ENCODE results near the gene HOXA10.

HOXA10 gene

DNA sequence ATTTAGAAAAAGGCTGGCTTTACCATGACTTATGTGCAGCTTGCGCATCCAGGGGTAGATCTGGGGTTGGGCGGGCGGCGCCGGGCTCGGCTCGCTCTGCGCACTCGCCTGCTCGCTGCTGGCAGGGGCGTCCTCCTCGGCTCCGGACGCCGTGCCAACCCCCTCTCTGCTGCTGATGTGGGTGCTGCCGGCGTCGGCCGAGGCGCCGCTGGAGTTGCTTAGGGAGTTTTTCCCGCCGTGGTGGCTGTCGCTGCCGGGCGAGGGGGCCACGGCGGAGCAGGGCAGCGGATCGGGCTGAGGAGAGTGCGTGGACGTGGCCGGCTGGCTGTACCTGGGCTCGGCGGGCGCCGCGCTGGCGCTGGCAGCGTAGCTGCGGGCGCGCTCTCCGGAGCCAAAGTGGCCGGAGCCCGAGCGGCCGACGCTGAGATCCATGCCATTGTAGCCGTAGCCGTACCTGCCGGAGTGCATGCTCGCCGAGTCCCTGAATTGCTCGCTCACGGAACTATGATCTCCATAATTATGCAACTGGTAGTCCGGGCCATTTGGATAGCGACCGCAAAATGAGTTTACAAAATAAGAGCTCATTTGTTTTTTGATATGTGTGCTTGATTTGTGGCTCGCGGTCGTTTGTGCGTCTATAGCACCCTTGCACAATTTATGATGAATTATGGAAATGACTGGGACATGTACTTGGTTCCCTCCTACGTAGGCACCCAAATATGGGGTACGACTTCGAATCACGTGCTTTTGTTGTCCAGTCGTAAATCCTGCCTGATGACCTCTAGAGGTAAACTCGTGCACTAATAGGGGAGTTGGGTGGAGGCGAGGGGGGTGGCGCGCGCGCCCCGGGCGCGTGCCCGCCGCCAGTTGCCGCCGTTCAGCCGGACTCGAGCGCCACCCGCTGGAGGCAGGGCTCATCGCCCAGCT is 30.8 kb downstream of the HOXA10 start, which contains the start of gene HOXA5:
Gene HOXA5, minus strand, starts transcription at position 659 of the 927 bp plus-strand sequence. Its CDS starts 74 bp downstream, at position 585.
- DNase-seq = no peak

DNA sequence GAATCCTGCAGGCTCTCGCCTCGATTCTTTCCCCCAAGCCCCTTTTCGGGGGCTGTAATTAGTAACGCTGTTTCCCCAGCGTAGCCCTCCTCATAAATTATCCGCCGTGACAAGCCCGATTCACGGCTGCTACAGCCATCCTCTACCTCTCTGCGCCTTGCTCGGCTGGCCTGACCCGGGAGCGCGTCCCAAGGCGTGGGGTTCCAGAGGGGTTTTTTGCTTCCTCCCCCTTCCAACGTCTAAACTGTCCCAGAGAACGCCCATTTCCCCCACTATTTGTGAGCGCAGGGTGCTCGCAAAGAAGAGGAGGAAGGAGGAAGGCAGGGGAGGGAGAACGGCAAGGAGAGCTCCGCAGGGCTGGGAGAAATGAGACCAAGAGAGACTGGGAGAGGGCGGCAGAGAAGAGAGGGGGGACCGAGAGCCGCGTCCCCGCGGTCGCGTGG is 31.5 kb downstream of the HOXA10 start:
- no peak for DNase-seq

DNA sequence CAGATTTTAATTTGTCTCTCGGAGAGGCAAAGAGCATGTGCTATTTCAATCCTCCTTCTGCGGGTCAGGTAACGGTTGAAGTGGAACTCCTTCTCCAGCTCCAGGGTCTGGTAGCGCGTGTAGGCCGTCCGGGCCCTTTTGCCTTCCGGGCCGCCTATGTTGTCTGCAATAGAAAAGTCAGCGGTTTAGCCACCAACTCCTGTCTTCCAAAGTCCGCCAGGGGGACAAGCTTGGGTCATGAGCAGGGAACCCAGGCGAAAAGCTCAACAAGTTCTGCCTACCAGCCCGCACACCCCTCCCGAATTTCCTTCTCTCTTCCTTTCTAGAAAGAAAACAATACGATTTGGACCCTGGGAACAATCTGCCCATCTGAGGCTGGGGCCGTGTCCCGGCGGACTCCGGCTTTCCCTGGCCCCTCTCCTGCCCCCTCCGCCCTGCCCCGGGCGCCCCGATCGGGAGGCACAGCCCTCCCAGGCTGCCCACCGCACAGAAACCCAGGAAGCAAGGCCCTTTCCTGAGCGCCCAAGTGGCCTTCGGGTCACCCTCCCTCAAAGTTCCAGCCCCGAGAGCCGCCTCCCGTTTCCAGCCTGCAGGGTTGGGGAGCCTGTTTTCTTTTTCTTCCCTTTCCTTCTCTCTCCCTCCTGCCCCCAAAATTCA is 32.1 kb downstream of the HOXA10 start:
- DNase-seq = no peak

GRCh38 chr7:27141137-27141922 is 32.8 kb downstream of the HOXA10 start:
- DNase-seq = no peak

DNA sequence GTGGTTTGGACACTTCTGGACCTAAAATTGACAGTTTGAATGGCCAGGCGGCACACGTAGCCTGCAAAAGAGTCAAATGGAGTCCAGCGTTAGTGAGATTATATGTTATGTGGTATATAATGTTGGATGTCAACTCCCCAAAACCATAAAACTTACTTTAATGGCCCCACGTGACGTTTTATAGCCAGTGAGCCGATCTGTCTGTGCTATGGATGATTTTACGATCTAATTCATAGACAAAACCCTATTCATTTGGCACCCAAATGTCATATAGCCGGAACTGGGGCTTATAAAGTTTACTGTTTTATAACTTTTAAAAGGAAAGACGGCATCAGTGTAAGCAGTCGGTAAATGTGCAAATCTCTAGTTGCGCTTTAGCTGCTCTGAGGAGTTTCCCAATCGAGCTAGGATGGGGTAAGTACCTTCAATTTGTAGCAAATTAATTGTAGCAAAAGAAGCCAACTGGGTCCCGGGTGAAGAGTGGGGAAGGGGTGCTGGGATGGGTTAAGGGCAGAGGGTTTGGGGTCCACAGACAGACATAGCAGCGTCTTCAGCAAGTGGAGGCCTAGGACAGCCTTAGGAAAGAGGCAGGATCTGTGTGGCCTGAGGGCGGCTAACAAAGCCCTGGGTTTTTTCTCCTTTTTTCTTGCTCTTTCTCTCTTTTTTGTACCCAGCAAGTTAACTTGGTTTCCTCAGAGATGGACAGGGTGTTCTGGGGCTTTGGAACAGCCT is 33.8 kb downstream of the HOXA10 start:
- no peak for DNase-seq

DNA sequence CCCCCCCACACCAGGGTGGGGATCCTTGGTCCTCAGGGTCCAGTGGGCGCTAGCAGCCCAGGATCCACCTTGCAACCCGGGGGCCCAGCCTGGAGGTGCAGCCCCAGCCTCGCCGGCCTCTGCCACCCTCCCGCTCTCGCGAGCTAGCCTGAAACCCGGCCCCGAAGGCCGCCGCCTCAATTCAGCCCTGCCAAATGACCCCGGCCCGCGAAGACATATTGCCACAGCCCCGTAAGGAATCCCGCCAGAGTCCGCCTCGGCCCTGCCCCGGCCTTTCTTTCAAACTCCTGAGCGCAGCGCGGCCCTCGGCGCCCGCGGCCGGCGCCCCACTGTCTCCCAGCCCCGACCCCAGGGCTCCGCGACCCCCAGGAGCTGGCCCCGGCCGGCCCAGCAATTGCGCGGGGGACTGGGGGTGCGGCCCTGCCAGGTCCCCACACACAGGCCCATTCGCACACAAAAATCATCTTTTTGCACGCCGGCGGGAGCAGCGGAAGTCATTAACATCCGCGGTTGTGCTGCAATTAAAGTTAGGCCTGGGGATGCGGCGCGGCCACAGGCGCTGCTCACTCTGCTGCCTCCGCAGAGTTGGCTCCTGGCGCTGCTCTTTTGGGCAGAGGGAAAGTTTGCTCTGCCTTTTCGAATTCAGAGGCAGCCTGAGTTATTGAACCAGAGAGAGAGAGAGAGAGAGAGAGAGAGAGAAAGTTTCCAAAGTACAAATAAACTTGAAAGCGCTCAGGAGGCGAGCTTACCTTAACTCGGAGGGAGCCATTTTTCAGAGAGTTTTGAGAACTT is 34.6 kb downstream of the HOXA10 start:
- no peak for DNase-seq

GRCh38 chr7:27138985-27139333 is 35.2 kb downstream of the HOXA10 start:
- DNase-seq = no peak

GRCh38 chr7:27138472-27138871 is 35.6 kb downstream of the HOXA10 start:
- DNase-seq = no peak

- DNase-seq = no peak
Measured at GRCh38 chr7:27137640-27138315, 36.3 kb downstream of the HOXA10 start.

DNA sequence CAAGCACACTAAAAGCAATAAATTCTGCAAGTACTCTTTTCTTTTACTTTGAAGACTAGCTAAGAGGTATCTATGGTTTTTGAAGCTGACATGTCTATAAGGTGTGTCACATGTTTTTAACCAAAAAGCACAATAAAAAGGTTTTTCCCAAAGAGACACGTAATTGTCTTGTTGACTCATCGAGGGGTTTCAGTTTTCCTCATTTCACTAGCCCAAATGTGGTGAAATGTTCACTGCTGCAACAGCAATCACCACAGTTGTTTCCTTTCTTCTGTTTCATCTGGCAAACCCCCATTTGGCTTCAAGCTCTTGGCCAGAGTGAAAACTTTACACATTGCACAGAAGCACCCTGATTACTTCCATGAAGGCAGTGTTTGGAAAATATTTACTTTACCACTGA is 39.7 kb downstream of the HOXA10 start:
- no peak for DNase-seq

- DNase-seq = no peak
Measured at GRCh38 chr7:27133409-27134231, 40.5 kb downstream of the HOXA10 start.

DNA sequence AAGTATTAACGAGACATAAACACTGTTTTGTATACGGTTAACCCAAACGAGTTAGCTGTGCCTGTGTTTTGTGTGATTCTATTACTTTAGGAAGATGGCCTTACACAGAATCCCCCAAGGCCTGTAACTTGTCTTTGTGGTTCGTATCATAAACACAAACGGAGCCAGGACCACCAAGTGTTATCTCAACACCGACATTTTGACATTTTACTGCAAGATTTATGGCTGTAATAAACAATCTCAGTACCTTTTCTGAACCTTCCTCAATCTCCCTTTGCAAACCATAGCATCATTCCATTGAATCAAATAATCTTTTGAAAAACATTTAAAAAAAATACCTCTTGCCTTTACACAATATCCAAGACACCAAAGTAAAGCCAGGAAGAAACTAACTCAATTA is 41.1 kb downstream of the HOXA10 start:
- no peak for DNase-seq

GRCh38 chr7:27132214-27132613 is 41.9 kb downstream of the HOXA10 start:
- no peak for DNase-seq

DNA sequence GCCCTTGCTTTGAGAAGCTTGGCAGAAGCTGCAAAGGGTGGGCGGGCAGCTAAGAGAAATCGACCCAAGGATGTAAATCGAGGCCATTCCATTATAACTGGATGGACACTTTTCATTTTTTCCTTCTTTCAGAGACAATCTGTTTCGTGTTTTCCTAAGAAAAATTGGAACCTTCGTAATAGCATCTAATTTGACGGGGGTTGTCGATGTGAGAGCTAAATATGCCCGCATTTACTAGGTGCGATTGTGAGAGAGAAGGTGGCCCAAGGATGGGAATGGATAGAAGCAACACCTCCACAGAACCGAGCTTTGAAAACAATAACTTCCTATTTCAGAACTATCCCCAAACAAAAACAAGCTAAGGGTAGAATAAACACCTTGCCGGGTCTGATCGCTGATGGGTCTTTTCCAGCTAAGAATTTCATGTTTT is 42.7 kb downstream of the HOXA10 start:
- DNase-seq = no peak

DNA sequence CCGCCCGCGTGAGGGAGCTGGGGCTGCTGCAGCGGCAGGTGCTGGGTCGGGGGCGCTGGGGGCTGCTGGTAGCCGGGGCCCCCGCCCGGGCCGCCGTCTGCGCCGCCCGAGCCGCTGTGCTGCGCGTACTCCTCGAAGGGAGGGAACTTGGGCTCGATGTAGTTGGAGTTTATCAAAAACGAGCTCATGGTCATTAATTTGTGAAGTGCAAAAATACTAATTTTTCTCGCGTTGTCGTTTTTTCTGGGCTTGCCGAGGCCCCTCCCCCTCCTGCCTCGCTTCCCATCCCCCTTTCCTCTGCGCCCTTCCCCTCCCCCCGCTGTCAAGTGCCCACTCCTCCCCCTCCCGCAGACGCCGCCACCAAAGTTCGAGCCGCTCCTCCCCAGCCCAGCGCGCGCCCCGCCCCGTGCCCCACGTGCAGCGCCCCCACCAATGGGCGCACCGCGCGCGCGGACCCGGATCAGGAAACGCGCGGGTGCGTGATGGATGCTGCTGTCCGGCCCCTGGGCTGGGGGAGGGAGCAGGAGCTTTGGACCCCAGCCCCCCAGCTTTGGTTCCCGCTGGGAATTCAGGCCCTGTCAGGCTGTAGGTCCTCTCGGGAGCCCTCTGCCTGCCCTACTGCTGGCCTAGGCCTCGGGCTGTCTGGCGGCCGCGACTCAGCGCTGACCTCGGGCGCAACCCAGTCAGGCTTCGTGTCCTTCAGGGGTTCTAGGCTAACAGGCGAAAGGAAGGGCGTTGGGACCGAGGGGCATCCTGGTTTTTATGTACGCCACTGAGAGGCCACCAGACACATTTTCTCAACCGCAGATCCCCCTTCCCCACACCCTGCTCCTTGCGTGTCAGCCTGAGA is 43.4 kb downstream of the HOXA10 start, which contains the start of gene HOXA4:
Gene HOXA4, minus strand, starts transcription at position 218 of the 850 bp plus-strand sequence. Its CDS starts 24 bp downstream, at position 194.
- DNase-seq = no peak

DNA sequence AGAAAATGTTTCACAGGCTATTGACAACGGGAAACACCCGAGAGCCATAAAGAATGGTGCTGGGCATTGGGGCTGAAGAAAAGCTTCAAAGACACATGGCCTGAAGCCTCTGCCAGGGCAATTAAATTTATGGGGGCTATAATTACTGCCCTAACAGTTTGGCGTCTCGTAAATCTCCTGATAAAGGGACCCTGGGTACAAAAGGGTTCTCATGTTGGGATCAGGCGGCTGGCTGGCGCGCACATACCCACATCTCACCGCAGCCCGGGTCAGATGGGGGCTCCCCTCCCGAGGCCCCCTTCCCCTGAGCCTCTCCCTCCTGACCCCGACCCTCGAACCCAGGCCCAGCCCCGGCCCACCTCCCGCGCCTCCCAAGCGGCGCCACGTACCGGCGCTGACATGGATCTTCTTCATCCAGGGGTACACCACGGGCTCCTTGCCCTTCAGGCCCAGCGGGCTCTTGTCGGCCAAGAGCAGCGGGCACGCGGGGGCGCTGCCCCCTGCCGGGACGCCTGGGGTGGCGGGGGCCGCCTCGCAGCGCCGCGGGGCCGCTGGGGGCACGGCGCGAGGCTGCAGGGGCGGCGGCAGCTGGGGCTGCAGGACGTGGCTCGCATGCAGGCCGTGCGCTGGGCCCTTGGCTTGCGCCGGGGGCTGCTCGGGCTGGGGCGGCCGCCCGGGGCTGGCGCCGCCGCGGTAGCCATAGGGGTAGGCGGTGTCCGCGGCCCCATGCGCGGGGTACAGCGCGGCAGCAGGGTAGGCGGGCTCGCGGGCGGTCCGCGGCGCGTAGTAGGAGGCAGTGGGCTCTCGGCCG is 44.2 kb downstream of the HOXA10 start:
- DNase-seq = no peak

GRCh38 chr7:27128776-27129728 is 45.1 kb downstream of the HOXA10 start:
- DNase-seq = no peak
